ENCODE data around the gene RAB35. TPM values are rescaled to one million over a fixed set of nuclear protein-coding genes. Genes with fewer than 3 reads are reported as not detected.

Gene RAB35
- total RNA-seq, result 87.2 and 90.3 TPM in 2 replicates

DNA sequence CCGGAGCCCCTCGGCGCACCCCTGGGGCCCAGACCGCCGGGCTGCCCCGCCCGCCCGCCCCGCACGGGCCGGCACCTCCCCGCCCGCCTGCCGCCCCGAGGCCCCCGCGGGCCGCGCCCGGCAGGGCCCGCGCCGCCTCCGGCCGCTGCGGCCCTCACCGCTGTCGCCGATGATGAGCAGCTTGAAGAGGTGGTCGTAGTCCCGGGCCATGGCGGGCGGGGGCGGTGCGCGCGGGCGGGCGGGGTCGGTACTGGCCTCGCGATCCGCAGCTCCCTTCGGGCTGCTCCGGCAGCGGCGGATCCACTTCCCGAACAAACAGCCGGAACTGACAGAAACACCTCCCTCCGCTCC lies at the start of gene RAB35:
Gene RAB35, minus strand, starts transcription at position 313 of the 351 bp plus-strand sequence. Its CDS starts 103 bp downstream, at position 210.
- intact Hi-C loops (cut with micrococcal nuclease), result loop anchor here (1.0 to 10.0 kb wide), 6 partner anchors 29 to 318 kb away; partner anchors contain the start of genes COX6A1, RNU4-1, RNU4-2 and RPLP0

DNA sequence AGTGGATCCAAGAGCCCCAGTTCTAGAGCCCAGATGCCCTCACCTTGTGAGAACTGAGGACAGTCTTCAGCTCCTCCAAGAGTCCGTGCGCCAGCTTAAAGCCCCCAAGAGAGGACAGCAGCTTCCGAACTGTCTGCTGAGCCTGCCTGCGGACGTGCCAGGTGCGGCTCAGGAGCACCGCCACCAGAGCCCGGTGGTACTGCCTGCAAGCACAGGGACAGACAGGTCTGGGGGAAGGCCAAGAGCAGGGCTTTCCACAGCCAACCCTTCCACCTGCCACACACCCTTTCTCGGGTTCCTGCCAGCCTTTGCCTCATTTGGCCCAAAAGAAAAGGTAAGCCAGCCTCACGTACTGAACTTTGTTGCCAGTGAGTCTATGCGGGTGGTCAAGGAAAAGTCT lies 47.7 kb upstream of the RAB35 start:
- intact Hi-C loops (cut with micrococcal nuclease), result no loop called here

DNA sequence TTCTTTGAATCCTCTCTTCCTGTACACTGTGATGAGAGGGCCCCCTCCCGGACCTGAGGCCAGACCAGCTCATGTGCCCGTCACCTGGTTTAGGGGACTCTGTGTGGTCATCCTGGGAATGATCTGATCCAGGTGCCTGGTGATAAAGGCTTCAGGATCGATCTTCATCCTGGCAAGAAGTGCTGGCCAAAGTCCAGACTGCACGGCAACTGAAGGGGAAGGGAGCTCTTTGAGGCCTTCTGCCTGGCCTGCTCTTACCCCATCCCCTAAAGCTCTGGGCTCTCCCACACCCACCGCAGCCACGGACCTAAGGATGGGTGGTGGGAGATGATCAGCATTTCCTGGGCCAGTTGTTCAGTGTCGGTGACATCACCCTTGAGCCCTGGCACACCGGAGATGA lies 46.2 kb upstream of the RAB35 start:
- intact Hi-C loops (cut with micrococcal nuclease), result no loop called here

DNA sequence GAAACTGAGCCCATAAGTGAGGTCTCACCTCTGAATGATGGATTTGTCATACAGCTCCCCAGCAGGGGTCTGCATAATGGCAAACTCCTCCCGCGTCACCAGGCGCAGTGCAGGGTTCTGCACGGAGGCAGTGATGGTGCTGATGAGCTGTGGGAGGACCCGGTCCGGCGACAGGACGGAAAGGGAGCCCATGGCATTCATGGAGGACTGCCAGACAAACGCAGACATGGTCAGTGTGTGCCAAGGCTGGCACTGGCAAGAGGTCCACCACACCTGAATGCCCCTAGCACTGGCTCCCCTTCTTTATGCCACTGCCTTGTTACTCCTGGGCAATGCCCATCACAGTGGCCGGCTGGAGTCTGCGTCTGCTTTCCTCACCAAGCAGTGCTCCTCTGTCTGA lies 45.3 kb upstream of the RAB35 start:
- intact Hi-C loops (cut with micrococcal nuclease), result no loop called here

DNA sequence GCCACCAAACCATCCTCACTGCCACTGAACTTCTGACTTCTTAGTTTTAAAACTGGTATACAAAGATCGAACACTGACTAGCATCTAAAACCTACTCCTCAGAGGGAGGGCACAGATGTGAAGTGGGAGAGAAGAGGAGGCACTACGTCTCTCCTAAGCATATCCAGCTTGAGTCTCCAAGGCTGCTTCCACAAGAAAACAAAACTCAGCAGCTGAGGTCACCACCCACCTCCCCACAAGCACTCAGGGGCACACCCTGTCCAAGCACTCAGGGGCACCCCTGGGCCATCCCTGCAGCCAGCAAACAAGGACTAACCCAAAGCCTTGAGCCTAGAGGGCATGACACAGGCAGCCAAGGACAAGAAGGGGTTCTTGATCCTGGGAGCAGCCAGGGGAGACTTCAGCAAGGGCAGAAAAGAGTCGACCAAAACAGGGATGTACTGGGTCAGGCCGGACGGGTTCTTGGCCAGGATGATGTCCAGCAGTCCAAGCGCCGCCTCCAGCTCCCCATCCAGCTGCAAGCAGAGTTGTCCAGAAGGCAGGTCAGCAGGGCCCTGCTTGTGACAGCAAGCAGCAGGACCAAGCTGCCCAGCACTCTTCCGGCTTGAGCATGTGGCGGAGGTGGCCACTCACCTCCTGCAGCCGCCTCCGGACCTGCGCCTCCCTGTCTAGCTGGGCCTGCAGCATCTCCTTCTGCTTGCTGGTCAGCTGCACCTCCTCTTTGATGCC lies 43.1 kb upstream of the RAB35 start:
- intact Hi-C loops (cut with micrococcal nuclease), result no loop called here

DNA sequence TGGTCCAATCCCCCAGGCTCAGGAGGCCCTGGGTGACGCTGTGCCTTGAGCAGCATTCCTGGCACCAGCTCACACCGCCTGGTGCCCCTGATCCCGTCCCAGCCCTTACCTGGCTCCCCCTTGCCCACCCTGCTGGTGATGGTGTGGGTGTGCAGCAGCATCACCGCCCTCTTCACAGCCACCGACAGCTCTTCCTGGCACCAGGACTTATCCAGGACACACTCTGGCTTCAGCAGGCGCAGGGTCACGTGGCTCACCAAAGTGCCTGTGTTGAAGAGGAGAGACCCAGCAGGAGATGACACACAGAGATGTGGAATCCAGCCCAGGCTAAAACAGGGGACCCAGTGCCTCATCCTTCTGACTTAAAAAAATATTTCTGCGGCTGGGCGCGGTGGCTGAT lies 41.8 kb upstream of the RAB35 start:
- intact Hi-C loops (cut with micrococcal nuclease), result no loop called here

DNA sequence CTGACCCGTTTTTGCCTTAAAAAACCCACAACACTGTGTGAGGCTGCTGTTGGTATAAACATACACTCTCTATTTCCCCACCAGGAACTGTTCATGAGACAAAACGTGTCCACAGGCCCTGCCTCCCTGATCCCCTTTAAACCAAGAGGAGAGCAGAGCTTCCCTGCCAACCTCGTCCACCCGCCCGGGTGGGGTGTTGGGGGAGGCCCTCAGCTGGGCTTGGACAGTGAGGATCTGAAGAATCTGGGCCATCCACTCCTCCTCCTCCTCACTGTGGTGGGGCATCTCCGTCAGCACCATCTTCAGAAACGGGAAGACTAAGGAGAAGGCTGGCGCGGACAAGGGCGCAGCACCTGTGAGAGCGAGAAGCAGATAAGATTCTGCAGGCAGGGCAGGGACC lies 41.1 kb upstream of the RAB35 start:
- intact Hi-C loops (cut with micrococcal nuclease), result no loop called here

DNA sequence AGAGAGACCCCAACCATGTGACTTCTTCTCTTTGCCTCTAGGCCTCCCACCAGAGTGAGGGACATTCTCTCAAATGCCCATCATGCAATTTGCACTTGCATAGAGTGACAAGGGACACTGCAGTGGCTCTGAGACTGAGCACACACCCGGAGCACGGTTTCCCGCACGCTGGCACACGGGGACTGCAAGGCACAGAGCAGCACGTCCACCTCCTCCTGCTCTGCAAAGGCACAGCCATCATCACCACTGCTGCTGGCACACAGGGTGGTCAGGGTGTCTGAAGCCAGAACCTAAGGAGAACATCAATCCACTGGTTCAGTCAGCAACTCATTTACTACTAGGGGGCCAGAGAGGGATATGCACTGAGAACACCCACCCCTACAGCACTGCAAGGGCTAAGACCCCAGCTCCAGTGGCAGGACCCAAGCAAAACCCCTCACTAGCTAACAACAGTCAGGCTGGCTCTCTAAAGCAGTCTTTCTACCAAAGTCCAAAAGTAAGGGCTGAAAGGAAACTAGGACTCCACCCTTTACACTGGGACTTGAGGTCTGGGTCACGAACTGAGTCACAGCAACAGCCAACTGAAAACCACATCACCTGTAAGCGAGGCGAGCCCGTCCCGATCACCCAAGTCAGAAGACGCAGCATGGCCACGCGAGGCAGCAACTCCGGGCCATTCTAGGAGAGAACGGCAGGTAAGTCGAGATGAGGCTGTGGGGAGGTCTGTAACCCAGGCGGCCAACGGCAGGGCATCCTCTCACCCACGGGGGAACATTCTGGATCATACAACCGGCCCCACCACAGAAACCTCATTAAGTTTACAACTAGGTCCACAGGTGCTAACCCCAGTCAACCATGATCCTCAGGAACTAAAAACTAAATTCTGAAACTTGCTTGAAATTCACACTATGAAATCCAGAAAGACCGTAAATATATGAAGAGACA lies 40.0 kb upstream of the RAB35 start:
- intact Hi-C loops (cut with micrococcal nuclease), result no loop called here

DNA sequence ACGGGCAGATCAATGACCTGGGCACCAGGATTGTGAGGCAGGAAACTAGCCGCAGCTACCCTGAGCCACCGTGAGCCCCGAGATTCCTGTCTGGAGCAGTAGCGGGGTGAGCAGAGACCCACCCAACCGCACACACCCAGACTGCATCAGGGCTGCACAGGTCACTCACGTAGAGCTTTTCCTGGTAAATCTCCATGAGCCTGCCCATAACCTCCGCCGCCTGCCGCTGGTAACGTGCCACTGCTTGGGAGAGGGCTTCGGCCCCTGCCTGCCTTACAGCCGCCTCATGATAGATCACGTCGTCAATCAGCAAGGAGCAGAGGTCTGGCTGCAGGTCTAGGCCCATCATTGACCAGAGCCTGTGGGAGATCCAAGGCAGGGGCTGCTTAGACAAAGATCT lies 38.5 kb upstream of the RAB35 start:
- intact Hi-C loops (cut with micrococcal nuclease), result no loop called here

DNA sequence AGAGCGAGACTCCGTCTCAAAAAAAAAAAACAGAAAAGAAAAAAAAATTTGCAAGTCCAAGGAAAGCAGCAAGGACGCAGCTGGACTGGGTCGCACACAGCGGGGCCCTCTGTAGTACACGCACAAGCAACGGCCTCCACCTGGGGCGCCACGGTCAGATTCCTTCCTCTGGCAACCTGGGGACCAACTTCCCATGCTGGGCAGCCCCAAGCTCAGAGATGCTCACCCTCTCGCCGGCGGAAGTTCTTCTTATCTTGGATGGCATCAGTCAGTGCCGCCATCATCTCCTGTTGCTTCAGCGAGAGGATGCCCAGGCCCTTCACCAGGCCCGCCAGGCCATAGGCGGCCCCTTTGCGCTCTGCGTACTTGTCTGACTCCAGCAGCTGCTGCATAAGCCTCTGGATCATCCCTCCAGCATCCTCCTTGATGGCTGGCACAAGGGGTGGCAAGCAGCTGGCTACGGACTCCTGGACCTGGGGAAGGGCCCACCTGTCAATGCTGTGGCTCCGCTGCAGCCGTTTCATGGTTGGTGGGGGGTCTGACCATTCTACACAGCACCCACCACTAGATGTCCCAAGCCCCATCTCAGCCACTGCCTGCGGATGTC lies 34.5 kb upstream of the RAB35 start:
- intact Hi-C loops (cut with micrococcal nuclease), result no loop called here

DNA sequence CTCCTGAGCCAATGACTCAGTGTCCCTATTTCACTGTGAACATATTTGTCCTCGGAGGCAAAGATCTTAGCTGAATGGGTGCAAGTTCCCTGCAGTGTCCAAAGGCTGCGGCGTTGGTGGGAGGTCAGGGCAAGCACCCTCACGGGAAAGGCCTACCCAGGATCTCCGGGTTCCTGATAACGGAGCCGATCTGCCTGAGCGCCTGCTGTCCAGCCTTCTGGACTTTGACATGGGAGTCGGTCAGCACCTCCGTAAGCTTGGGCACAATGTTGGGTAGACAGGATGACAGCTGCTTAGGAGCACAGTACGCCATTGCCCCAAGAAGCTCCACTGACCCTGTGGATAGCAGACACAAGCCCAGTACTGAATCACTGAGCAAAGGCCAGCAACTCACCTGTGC lies 31.5 kb upstream of the RAB35 start:
- intact Hi-C loops (cut with micrococcal nuclease), result no loop called here

DNA sequence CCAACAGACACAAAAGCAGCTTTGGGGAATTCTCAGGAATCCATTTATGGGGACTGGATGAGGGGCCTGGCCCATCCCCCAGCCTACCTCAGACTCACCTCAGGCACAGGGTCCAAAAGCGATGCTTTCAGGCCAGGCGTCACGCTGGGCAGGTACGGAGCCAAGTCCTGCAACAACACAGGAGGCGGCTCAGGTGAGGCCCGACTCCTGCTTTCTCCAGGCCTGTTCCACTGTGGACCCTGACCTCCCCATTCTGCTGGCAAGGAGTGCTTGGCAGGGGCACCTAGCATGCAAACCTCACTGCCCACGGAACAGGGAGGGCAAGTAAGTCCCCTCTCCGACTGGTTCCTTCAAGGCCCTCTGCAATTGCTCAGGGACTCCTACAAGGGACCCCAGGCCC lies 28.6 kb upstream of the RAB35 start:
- intact Hi-C loops (cut with micrococcal nuclease), result no loop called here

DNA sequence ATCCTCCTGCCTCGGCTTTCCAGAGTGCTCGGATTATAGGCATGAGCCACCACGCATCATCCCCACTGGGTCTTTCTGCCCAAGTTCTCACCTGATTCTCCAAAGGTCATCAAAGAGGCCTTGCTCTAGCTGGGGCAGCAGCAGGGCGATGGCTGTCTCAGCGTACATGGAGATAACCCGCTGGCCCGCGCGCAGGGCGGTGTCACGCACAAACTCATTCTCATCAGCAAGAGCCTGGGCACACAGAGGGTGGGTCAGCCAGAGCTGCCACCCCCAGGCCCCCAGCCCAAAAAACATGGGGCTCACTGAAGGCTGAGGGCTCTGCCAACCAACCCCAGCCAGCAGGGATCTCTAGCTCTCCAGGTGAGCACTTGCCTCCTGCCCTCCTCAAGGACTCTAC lies 27.7 kb upstream of the RAB35 start:
- intact Hi-C loops (cut with micrococcal nuclease), result no loop called here

DNA sequence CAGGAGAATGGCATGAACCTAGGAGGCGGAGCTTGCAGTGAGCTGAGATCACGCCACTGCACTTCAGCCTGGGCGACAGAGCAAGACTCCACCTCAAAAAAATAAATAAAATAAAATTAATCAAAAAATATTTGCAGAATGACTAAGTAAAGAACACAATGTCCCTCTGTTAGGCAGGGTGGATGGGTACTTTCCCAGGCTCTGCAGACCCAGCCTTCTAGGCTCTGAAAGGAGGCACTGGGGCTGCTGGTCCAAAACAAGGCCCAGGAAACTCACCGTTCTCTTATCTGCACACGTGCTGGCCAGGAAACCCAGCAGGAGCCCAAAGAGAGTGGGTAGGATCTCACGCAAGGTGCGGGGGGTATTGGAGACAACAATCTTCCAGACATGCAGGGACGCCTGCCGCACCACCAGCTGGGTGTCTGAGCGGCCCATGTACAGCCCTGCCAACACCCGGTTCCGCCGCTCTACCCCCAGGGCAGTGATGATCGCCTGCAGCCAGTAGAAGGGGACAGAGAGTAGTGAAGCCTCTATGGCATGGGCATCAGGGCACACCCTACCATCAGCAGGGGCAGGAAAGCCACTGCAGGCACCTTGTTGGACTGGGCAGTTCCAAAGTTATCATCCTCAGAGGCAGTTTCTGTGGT lies 25.8 kb upstream of the RAB35 start:
- intact Hi-C loops (cut with micrococcal nuclease), result no loop called here

DNA sequence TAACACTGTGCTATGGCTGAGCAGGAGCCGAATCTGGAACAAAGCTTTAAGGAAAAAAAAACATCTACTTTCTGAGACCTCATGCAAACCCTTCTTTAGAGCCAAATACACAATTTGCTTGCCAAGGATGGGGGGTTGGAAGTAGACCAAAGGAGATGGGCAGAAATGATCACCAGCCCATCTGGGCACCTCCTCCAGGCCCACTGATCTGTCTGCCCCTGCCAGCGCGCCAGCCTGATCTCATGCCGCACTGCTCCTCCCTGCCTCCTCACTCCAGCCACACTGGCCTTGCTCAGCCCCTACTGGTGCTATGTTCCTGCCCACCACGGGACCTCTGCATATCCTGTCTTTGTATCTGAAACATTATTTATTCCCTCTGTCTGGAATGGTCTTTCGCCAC lies 24.8 kb upstream of the RAB35 start:
- intact Hi-C loops (cut with micrococcal nuclease), result no loop called here

DNA sequence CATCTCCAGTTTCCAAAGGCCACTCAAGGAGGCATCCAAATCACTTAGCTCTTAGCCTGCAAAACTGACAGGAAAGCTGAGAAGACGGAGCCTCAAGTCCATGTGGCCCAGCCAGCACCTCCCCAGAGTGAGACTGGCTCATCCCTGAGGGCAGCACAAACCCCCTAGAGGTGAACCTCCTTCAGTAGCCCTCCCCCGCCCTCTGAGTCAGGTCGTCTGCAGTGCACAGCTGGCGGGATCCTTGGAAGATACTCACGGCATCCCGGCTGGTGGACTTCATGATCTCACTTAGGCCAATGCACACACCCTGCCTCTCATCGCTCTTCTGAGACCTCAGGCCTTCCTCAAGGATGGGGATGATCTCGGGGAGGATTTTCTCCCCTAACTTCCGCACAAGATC lies 24.1 kb upstream of the RAB35 start:
- intact Hi-C loops (cut with micrococcal nuclease), result no loop called here

DNA sequence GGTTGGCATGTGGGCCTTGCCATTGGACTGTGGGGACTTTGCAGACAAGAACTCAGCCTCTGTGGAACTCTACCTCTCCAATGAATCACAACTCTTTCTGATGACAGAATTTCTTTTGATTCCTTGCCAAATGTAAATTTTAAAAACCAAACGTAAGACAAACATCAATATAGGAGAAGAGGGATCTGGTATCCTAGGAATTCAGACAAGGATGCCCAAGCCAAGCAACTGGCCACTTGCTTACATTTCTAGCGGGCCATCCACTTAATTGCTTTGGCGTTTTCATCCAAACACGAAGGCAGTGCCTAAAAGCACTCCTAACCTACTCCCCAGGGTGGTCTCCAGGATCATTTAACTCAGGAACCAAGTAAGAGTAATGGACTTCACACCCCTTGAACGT lies 23.4 kb upstream of the RAB35 start:
- intact Hi-C loops (cut with micrococcal nuclease), result no loop called here

DNA sequence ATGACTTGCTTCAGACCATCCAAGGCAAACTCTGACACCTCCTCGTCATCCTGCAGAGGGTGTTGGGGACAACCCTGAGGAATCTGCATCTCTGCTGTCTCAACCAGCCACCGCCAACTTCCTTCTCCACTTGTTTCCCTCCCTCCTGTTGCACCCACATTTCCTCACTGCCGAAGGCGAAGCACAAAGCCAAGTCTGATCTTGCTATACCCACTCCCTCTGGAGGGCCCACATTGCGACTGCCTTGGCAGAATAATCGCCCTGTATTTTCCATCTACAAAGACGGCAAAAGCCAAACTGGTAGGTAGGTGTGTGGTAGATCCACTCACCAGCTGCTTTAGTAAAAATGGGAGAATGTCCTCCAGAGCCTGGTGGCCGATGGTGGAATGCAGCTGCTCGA lies 21.8 kb upstream of the RAB35 start:
- intact Hi-C loops (cut with micrococcal nuclease), result no loop called here

DNA sequence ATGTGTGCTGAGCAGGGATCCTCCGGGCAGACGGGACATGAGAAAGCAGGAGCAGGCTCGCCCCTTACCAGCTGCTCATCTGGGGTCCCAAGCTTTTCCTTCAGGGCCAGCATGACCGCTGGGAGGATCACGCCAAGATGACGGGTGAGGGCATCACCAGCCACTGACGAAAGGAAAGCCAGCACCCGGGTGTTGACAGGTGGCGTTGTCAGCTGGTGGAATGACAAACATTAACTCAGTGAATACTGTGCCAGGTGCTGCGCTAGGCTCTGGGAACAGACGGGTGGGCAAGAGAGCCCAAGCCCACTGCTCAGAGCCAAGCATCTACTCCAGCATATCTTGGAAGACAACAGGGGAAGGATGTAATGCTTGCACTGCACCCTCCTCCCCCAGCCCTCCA lies 21.3 kb upstream of the RAB35 start:
- intact Hi-C loops (cut with micrococcal nuclease), result no loop called here

DNA sequence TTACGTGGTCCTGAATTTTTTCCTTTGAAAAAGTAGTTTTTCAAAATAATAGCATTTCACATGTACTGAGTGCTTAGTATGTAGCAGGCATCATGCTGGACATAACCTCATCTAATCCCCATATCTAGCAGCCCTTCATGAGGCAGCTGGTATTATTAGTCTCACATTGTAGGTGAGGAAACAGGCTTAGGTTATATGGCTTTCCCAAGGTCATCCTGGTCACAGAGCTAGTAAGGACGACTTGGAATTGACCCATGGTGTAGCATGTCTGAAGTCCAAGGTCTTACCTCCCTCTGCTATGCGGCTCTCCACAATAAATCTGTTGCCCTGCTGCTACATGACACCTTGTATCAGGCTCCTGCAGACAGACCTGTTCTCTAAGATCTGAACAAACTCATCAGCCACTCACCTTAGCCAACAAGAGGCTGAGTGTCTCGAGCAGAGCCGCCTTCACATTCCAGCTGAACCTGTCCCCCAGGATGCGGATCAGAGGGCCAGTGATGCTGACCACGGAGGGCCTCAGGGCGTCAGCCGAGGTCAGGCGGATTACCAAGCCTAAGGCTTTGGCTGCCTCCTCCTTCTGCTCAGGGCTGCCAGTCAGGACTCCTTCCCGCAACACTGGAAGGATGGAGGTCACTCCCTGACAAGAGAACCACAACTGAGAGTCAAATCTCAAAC lies 19.7 kb upstream of the RAB35 start:
- intact Hi-C loops (cut with micrococcal nuclease), result no loop called here

DNA sequence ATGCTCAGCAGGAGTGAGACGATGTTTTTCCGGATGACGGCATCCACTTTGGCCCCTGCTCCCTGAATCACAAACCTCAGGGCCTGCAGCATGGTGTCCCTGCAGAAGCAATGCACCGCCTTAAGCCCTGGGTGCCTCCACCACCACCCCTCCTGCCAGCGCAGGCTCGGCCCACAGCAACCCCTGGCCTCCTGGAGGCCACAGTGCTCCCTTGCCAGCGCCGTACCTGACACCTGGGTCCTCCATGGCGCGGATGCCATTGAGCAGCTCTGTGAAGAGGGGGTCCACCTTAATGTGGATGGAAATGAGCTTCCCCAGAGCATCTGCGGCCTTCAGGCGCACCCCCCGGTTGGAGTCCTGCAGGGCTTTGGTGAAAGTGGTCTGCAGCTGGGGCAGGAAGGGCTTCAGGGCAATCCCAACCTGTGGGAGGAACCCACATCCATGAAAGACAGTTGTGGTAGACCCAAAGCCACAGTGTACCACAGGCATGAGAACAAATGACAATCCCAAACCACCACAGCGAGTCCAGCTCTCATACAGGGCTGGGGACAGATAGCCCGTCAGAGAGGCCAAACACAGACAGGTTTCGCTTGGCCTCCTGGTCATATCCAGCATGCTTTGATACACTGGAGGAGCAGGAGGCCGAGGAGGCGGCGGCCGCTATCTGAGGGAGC lies 17.9 kb upstream of the RAB35 start:
- intact Hi-C loops (cut with micrococcal nuclease), result no loop called here

All from T-helper 2 cell treated with Interferon-gamma antibody and Interleukin-4, amounts not matched to agents 100 ng/mL and 5 ng/mL, for 36 hours (primary cell).